ENCODE measurements around the gene CHRND.

Gene CHRND

DNA sequence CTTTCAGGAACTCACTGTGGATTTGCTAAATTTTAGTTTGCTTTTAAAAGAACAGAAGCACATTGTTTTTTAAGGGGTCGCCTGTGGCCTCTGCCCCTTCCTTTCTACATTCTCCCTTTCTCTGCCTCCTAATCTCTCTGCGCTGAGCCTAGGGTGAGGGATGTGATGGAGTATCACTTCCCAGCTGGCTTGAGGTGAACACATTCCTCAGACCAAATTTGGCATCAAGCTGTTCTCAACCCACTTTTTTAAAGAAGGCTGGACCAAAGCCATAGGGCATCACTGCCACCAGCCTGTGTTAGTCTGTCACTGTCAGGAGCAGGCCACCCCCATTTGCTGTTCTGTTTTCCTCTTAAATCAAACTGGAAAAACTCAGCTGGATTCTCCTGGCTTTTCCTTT is 51.9 kb downstream of the CHRND start:
- H3K36me3 ChIP-seq (replicated peaks; ENCODE audit: low read depth, low read length), result no peaks in the 10 kb centered on the region
- TF ChIP-seq EZH2phosphoT487 (IDR thresholded peaks at IDR 0.05; ENCODE audit: low read depth) (no peak), CTCF (IDR thresholded peaks at IDR 0.05; ENCODE audit: low read depth, low read length) (no peak)
- H3K27ac ChIP-seq (ENCODE audit: low read length), result no peak overlapping the region

DNA sequence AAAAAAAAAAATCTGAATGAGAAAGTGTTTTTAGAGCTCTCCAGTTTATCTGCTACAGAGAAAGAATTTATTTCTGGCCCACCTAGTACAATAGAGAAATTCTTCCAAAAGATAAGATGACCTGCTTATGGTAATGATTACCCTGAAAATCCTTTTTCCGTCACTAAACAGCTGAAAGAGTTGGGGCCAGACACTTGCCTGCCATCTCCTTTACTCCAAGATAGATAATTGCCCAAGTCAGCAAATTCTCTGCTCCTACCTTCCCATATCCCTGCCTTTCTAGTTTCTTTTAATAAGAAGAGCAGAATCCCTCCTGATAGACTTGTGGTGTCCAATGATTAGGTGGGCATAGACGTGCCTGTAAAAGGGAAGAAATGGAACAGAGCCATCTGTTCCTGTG is 52.7 kb downstream of the CHRND start:
- no peak for TF ChIP-seq EZH2phosphoT487 (IDR thresholded peaks at IDR 0.05; ENCODE audit: low read depth)
- TF ChIP-seq CTCF (IDR thresholded peaks at IDR 0.05; ENCODE audit: low read depth, low read length), result no peak
- H3K9me3 ChIP-seq (ENCODE audit: insufficient read depth, low read length), result no peaks in the 10 kb centered on the region
- H3K4me1 ChIP-seq (ENCODE audit: low read length), result no peaks in the 10 kb centered on the region
- H2AFZ ChIP-seq (ENCODE audit: low read depth, low read length), result no peak overlapping the region
- H3K4me3 ChIP-seq (ENCODE audit: low read length), result no peak overlapping the region
- no peaks in the 10 kb centered on the region for H3K79me2 ChIP-seq (ENCODE audit: low read length)
- no peak overlapping the region for H3K4me2 ChIP-seq (ENCODE audit: low read length)
- no peaks in the 10 kb centered on the region for H3K36me3 ChIP-seq (replicated peaks; ENCODE audit: low read depth, low read length)
- no peaks in the 10 kb centered on the region for H3K27me3 ChIP-seq (ENCODE audit: low read depth, low read length)
- no peak overlapping the region for H3K27ac ChIP-seq (ENCODE audit: low read length)
- H4K20me1 ChIP-seq (ENCODE audit: insufficient read depth, low read length), result no peaks in the 10 kb centered on the region
- no peak overlapping the region for H3K9ac ChIP-seq (ENCODE audit: low read length)

More for the DNA sequence above, 51.9 kb downstream of the CHRND start:
- Histone ChIP-seq H3K9me3 (ENCODE audit: insufficient read depth, low read length) (no peaks in the 10 kb centered on the region), H3K27me3 (ENCODE audit: low read depth, low read length) (no peaks in the 10 kb centered on the region), H3K4me2 (ENCODE audit: low read length) (no peak overlapping the region), H4K20me1 (ENCODE audit: insufficient read depth, low read length) (no peaks in the 10 kb centered on the region), H2AFZ (ENCODE audit: low read depth, low read length) (no peak overlapping the region), H3K9ac (ENCODE audit: low read length) (no peak overlapping the region), H3K4me3 (ENCODE audit: low read length) (no peak overlapping the region), H3K79me2 (ENCODE audit: low read length) (no peaks in the 10 kb centered on the region), H3K4me1 (ENCODE audit: low read length) (no peaks in the 10 kb centered on the region)

GRCh38 chr2:232580648-232580981 is 54.7 kb downstream of the CHRND start:
- Histone ChIP-seq H3K36me3 (replicated peaks; ENCODE audit: low read depth, low read length) (no peaks in the 10 kb centered on the region), H2AFZ (ENCODE audit: low read depth, low read length) (no peak overlapping the region), H3K4me3 (ENCODE audit: low read length) (no peak overlapping the region)

DNA sequence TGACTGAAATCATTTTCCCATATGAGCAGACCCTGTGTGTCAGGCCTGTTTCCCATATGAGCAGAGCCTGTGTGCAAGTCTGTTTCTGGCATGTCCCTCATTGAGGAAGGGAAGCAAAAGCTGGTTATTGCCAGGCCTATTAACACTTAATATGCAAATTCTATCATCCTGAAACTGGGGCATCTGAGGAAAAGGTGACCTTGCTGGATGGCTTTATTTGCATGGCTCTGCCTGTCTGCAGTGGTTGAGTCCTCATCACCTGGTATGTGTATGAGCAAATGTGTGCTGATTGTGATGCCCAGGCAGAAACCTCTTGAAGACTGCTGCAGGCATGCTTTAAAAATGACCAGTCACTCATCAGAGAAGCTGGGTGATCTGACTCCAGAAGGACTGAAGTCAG is 55.8 kb downstream of the CHRND start:
- H2AFZ ChIP-seq (ENCODE audit: low read depth, low read length), result no peak overlapping the region
- H4K20me1 ChIP-seq (ENCODE audit: insufficient read depth, low read length), result no peaks in the 10 kb centered on the region
- no peak overlapping the region for H3K27ac ChIP-seq (ENCODE audit: low read length)
- H3K79me2 ChIP-seq (ENCODE audit: low read length), result no peaks in the 10 kb centered on the region
- TF ChIP-seq EZH2phosphoT487 (IDR thresholded peaks at IDR 0.05; ENCODE audit: low read depth) (no peak), CTCF (IDR thresholded peaks at IDR 0.05; ENCODE audit: low read depth, low read length) (no peak)
- no peaks in the 10 kb centered on the region for H3K36me3 ChIP-seq (replicated peaks; ENCODE audit: low read depth, low read length)
- H3K4me3 ChIP-seq (ENCODE audit: low read length), result no peak overlapping the region
- H3K4me1 ChIP-seq (ENCODE audit: low read length), result no peaks in the 10 kb centered on the region
- H3K9me3 ChIP-seq (ENCODE audit: insufficient read depth, low read length), result no peaks in the 10 kb centered on the region
- H3K9ac ChIP-seq (ENCODE audit: low read length), result no peak overlapping the region
- H3K27me3 ChIP-seq (ENCODE audit: low read depth, low read length), result no peaks in the 10 kb centered on the region
- no peak overlapping the region for H3K4me2 ChIP-seq (ENCODE audit: low read length)

More at GRCh38 chr2:232580648-232580981, 54.7 kb downstream of the CHRND start:
- Histone ChIP-seq H3K4me2 (ENCODE audit: low read length) (no peak overlapping the region), H3K9me3 (ENCODE audit: insufficient read depth, low read length) (no peaks in the 10 kb centered on the region), H3K9ac (ENCODE audit: low read length) (no peak overlapping the region), H4K20me1 (ENCODE audit: insufficient read depth, low read length) (no peaks in the 10 kb centered on the region), H3K4me1 (ENCODE audit: low read length) (no peaks in the 10 kb centered on the region), H3K79me2 (ENCODE audit: low read length) (no peaks in the 10 kb centered on the region), H3K27me3 (ENCODE audit: low read depth, low read length) (no peaks in the 10 kb centered on the region), H3K27ac (ENCODE audit: low read length) (no peak overlapping the region)
- TF ChIP-seq EZH2phosphoT487 (IDR thresholded peaks at IDR 0.05; ENCODE audit: low read depth), result no peak
- TF ChIP-seq CTCF (IDR thresholded peaks at IDR 0.05; ENCODE audit: low read depth, low read length), result no peak

Measured in OCI-LY3 (cell line).